HG03060 (cell line): ENCODE measurements around the gene PIGQ.

Experiments
- ATAC-seq: cut with Tn5 transposase; IDR thresholded peaks from one replicate; pipeline ENCODE4 v1.9.1; 2021; ENCODE audit warnings: low read depth, moderate number of reproducible peaks; ENCODE audit not compliant: unreplicated experiment

The PIGQ gene

DNA sequence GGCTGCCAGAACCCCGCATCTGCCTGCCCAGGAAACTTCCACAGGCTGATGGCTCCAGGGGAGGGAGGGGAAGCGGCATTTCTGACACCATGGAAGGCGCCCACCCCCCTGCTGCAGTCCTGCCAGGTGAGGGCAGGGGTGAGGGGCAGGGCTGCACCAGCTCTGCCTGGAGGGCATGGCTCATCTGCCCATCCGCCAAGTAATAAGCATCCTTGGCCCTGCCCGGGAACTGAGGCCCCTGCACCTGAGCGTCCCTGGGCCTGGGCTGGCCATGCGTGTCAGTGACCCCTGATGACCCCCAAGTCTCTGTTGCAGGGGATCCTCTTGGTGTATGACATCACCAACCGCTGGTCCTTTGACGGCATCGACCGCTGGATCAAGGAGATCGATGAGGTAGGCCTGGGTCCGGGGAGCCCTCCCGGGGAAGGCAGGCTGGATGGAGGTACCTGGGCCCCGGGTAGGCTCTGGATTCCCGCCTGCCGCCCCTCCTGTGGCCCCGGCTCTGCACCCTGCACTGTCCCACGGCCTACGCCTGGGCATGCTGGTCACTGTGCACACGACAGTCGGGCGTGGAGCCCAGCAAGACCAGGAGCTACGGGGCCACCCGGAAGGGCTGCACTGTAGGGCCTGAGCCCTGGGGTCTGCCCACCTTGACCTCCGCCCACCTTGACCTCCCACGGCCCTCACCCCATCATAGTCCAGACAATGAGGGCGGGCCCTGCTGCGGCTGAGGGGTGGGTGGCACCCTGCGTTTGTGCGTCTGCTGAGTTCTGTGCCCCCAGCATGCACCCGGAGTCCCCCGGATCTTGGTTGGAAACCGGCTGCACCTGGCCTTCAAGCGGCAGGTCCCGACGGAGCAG is 55.6 kb downstream of the PIGQ start:
- no peak for ATAC-seq

DNA sequence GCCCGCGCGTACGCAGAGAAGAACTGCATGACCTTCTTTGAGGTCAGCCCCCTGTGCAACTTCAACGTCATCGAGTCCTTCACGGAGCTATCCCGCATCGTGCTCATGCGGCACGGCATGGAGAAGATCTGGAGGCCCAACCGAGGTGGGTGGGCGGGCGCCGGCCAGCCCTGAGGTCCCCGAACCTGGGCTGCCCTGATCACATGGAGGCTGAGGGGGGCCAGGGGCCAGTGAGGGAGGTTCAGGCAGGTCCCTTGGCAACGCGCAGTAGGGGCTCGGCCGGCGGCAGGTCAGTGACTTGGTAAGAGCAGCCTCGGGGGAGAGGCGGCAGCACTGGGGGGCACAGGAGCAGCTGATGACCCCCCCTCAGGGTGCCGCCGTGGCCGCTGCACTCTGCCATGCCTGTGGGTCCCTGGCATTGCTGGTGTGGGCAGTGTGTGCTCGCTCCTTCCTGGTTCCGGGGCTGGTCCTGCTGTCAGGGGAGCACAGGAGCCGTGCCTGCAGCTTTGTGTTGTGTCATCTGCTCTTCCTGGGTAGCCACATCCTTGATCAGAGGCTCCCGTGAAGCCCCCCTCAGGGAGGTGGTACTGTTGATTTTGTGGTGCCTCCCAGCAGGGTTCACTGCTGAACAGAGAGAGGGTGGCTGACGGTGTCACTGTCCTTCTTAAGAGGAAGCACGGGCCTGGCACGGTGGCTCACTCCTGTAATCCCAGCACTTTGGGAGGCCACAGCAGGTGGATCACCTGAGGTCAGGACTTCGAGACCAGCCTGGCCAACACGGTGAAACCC is 56.4 kb downstream of the PIGQ start:
- ATAC-seq, result no peak

DNA sequence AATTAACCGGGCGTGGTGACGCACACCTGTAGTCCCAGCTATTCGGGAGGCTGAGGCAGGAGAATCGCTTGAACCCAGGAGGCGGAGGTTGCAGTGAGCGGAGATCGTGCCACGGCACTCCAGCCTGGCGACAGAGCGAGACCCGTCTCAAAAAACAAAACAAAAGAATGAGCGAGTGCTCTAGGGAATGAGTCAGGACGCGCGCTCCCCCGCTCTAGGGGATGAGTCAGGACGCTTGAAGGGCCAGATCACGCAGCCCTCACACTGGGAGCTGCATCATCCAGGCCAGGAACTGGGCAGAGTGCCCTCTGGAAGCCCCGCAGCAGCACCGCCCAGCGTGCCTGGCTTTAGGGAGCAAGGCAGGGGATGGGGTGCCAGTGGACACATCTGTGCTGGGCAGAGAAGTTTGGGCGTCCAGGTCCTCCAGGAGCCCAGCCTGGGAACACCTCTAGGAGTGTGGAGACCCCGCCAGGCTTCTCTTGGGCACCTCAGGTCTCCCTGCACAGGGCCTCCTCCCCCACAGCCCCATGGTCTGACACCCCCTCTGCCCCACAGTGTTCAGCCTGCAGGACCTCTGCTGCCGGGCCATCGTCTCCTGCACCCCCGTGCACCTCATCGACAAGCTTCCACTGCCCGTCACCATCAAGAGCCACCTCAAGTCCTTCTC is 57.2 kb downstream of the PIGQ start:
- no peak for ATAC-seq

DNA sequence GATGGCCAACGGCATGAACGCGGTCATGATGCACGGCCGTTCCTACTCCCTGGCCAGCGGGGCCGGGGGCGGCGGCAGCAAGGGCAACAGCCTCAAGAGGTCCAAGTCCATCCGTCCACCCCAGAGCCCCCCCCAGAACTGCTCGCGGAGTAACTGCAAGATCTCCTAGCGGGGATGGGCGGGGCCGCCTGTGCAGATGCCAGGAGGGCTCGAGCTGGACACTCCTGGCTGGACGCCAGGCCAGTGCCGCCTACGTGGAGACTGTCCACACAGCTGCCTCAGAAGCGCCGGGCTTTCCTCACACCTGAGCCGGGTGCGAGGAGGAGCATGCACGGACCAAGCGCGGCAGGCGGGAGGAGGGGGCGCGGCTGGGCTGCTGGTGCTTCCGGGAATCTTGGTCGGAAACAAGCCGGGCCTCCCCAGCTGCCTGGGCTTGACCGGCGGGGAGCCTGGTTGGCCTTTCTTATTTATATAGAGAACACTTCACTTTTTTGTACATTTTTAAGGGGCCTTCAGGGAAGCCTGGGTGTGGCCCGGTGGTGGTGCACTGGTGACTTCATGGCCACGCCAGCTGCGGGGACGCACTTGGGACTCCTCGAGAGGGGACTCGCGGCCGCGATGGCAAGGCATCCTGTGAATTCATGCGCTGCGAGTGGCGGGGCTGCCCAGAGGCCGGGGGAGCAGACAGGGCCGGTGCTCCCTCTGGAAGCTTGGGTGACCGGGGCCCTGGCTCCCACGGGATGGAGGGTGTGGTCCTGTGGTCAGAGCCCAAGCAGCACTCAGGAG is 57.9 kb downstream of the PIGQ start:
- no peak for ATAC-seq

DNA sequence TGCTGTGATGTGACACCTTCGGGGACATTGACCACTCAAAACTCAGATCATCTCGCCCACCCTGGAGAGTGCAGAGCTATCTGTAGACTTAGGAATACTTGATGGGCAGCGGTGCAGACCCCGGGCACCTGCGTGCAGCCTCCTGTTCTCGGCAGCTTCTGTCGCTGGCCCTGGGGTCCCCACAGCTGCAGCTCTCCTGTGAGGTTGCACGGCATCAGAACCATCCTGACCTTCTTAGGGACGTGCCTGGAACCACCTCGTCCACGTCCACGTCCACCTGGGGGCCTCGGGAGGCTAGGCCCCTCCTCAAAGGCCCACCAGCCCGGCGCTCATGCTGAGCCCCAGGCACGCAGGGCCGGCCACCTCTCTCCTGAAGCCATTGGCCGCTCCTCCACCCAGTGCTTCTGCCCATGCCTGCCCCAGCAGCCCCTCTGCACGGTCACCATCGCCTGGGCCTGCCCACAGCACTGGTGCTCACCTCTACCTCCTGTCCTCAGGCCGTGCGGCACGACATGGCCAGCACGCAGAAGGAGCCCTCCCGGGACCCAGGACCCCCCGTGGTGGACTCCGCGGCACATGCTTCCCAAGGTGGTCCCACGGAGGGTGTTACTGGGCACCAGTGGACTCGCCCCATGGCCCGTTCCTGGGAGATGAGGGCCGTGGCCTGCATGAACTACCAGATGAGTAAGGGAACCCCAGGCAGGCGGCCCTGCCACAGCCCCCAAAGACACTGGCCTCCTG is 58.7 kb downstream of the PIGQ start:
- ATAC-seq, result no peak

DNA sequence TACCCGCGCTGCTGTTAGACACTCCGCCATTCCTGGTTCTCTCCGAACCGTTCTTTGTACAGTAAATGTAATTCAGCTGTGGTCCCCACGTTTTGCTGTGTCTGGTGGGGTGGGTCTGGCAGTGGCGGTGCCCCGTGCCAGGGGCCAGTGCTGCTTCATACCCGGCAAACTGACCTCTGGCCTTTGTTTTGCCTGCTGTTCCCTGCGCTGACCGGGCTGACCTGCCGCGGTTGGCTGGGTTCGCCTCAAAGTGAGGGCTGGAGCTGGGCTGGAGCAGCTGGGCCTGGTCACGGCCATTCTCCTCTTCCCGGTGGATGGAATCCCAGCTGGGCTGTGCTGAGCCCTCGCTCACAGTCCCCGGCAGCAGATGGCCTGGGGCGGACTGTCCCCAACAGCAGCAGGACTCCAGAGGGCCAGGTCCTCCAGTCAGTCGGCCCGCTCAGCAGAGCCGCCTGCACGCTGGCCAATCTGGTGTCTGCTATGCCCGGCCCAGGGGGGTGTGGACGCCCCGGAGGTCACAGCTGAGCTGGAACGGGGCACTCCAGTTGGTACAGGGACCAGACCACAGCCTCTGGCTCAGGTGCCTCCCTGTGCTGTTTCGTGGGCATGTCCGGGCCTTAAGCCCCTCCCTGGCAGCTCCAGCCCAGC is 59.5 kb downstream of the PIGQ start:
- no peak for ATAC-seq

DNA sequence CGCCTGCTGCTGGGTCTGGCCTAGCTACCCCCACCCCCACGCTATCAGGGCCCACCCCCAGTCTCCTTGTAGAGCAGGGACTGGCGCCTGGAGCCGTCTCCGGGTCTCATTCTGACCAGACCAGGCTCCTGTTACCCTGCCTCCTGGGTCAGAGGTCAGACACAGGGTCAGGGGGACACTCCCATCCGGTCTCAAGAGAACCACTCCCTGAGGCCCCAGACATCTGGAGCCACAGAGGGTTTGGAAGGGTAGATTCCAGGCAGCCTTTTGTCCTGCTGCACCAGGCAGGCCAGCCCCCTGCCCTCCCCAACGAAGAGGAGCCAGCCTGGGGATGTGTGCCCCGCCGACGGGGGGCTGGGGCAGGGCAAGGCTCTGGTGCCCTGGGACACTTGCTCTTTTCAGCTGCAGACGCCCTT is 60.1 kb downstream of the PIGQ start:
- ATAC-seq, result no peak

DNA sequence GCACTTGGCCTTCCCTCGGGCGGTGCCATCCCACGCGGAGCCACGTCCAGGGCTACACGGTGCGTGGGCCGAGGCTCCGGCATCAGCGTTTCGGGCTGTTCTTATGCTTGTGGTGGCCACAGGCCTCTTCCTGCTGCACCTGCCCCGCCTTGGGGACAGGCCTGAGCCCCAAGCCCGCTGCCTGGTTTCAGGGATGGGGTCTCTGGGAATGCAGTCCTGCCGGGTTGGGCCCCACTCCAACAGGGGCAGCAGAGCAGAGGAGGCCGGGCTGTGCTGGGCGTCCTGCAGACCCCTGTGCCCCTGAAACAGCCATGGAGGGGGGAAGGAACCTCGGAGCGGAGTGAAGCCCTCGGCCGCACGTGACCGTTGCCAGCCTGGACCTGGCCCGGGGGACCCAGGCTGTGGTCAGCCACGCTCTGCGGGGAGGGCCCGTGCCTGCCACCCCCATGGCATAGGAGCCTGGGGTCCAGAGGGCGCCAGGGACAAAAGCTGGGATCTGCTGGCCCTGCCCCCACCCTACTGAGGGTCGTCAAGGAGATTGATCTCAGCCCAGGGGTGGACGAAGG is 60.6 kb downstream of the PIGQ start:
- ATAC-seq, result no peak

DNA sequence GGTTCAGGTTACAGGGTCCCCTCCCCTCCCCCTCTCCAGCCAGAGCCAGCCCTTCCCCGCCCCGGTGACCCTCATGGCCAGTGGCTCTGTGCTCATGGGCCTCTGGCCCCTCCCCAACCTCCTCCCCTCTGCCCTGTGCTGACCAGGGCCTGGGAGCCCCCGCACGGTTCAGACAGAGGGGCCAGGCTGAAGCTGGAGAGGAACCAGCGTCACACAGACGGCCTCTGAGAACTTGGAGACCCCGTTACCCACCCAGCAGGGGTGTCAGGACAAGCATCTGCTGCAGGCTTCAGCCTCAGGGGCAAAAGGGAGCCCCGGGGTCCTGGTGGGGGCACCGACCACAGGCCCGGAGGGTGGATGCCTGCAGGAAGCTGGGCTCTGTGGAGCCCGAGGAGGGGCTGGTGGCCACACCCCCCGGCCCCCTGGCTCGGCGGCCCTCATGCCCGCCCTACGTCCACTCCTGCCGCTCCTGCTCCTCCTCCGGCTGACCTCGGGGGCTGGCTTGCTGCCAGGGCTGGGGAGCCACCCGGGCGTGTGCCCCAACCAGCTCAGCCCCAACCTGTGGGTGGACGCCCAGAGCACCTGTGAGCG is 61.1 kb downstream of the PIGQ start, which contains the start of gene WFIKKN1:
Gene WFIKKN1, plus strand, starts transcription at position 171 of the 591 bp plus-strand sequence. Its CDS starts 269 bp downstream, at position 440.
- ATAC-seq, result no peak

DNA sequence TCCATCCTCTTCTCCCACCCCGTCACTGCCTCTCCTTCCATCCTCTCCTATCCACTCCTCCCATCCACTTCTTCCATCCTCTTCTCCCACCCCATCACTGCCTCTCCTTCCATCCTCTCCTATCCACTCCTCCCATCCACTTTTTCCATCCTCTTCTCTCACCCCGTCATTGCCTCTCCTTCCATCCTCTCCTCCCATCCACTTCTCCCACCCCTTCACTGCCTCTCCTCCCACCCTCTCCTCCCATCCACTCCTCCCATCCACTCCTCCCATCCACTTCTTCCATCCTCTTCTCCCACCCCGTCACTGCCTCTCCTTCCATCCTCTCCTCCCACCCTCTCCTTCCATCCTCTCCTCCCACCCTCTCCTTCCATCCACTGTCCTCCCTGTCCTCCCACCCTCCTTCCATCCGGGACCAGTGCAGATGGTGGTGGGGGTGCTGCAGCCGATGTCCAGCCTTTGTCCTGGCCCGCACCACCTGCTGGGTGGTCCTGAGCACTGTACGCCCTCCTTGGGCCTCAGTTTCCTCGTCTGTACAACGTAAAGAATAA is 62.1 kb downstream of the PIGQ start:
- no peak for ATAC-seq

DNA sequence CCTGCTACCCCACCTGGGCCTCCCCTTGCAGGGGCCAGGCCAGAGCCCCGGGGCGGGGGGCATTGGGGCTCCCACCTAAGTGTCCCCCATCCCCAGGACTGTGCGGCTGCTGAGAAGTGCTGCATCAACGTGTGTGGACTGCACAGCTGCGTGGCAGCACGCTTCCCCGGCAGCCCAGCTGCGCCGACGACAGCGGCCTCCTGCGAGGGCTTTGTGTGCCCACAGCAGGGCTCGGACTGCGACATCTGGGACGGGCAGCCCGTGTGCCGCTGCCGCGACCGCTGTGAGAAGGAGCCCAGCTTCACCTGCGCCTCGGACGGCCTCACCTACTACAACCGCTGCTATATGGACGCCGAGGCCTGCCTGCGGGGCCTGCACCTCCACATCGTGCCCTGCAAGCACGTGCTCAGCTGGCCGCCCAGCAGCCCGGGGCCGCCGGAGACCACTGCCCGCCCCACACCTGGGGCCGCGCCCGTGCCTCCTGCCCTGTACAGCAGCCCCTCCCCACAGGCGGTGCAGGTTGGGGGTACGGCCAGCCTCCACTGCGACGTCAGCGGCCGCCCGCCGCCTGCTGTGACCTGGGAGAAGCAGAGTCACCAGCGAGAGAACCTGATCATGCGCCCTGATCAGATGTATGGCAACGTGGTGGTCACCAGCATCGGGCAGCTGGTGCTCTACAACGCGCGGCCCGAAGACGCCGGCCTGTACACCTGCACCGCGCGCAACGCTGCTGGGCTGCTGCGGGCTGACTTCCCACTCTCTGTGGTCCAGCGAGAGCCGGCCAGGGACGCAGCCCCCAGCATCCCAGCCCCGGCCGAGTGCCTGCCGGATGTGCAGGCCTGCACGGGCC is 62.9 kb downstream of the PIGQ start:
- no peak for ATAC-seq

DNA sequence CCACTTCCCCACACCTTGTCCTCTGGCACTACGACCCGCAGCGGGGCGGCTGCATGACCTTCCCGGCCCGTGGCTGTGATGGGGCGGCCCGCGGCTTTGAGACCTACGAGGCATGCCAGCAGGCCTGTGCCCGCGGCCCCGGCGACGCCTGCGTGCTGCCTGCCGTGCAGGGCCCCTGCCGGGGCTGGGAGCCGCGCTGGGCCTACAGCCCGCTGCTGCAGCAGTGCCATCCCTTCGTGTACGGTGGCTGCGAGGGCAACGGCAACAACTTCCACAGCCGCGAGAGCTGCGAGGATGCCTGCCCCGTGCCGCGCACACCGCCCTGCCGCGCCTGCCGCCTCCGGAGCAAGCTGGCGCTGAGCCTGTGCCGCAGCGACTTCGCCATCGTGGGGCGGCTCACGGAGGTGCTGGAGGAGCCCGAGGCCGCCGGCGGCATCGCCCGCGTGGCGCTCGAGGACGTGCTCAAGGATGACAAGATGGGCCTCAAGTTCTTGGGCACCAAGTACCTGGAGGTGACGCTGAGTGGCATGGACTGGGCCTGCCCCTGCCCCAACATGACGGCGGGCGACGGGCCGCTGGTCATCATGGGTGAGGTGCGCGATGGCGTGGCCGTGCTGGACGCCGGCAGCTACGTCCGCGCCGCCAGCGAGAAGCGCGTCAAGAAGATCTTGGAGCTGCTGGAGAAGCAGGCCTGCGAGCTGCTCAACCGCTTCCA is 63.7 kb downstream of the PIGQ start:
- ATAC-seq, result no peak
